ENCODE results near the gene DIP2C.

GRCh38 chr10:572696-573095 lies 116.8 kb downstream of the DIP2C start:
- TF ChIP-seq REST (IDR thresholded peaks at IDR 0.05; ENCODE audit: low read depth, low read length) = no peak
- no peak for TF ChIP-seq MXI1 (IDR thresholded peaks at IDR 0.05; ENCODE audit: low read depth, low read length)
- no peak for TF ChIP-seq USF1 (IDR thresholded peaks at IDR 0.05; ENCODE audit: borderline replicate concordance, low read depth)
- TF ChIP-seq EP300 (IDR thresholded peaks at IDR 0.05; ENCODE audit: borderline replicate concordance in 1 of 2, low read depth in 1 of 2, low read length in 1 of 2) = no peak
- TF ChIP-seq CTCF (IDR thresholded peaks at IDR 0.05) = no peak
- no peak for TF ChIP-seq TAF1 (IDR thresholded peaks at IDR 0.05; ENCODE audit: borderline replicate concordance, low read depth, low read length)
- TF ChIP-seq TCF12 (IDR thresholded peaks at IDR 0.05) = no peak
- no peak for TF ChIP-seq FOXM1 (IDR thresholded peaks at IDR 0.05; ENCODE audit: low read depth)
- no peak for TF ChIP-seq POLR2AphosphoS5 (IDR thresholded peaks at IDR 0.05; ENCODE audit: low read depth, low read length)
- TF ChIP-seq RFX5 (IDR thresholded peaks at IDR 0.05; ENCODE audit: low read length) = no peak
